ENCODE data around the gene UTY. TPM values are rescaled to one million over a fixed set of nuclear protein-coding genes. Genes with fewer than 3 reads are reported as not detected.

UTY gene
- total RNA-seq, 3 donors from 2014 or later = 53.3 TPM; not detected in 2

- H3K27me3 ChIP-seq = no peaks in the 10 kb centered on the region
- H3K4me3 ChIP-seq = no peak overlapping the region
- DNase-seq (ENCODE audit: low spot score in 2 of 2) = no peak
- no peaks in the 10 kb centered on the region for H3K9me3 ChIP-seq
- no peak overlapping the region for H3K27ac ChIP-seq
- H3K36me3 ChIP-seq = no peaks in the 10 kb centered on the region
- no peaks in the 10 kb centered on the region for H3K4me1 ChIP-seq
- TF ChIP-seq POLR2A (IDR thresholded peaks at IDR 0.05) (no peak), CTCF (IDR thresholded peaks at IDR 0.05) (no peak), POLR2AphosphoS5 (IDR thresholded peaks at IDR 0.05) (no peak)
- intact Hi-C loops (cut with DNase I; ENCODE audit: low total_unique reads) = no loop called here
These were observed 108.7 kb downstream of the UTY start for GRCh38 chrY:13370868-13371800.

GRCh38 chrY:13370245-13370644, 109.6 kb downstream of the UTY start:
- Histone ChIP-seq H3K27me3 (no peaks in the 10 kb centered on the region), H3K36me3 (no peaks in the 10 kb centered on the region), H3K9me3 (no peaks in the 10 kb centered on the region), H3K27ac (no peak overlapping the region), H3K4me3 (no peak overlapping the region), H3K4me1 (no peaks in the 10 kb centered on the region)
- DNase-seq (ENCODE audit: low spot score in 2 of 2) = no peak
- no peak for TF ChIP-seq POLR2AphosphoS5 (IDR thresholded peaks at IDR 0.05)
- TF ChIP-seq CTCF (IDR thresholded peaks at IDR 0.05) = no peak
- TF ChIP-seq POLR2A (IDR thresholded peaks at IDR 0.05) = no peak
- intact Hi-C loops (cut with DNase I; ENCODE audit: low total_unique reads) = no loop called here

- H3K4me1 ChIP-seq = no peaks in the 10 kb centered on the region
- no peak for TF ChIP-seq POLR2AphosphoS5 (IDR thresholded peaks at IDR 0.05)
- no peak for TF ChIP-seq POLR2A (IDR thresholded peaks at IDR 0.05)
- no peak for TF ChIP-seq CTCF (IDR thresholded peaks at IDR 0.05)
- H3K9me3 ChIP-seq = no peaks in the 10 kb centered on the region
- no peak overlapping the region for H3K4me3 ChIP-seq
- intact Hi-C loops (cut with DNase I; ENCODE audit: low total_unique reads) = no loop called here
- no peak overlapping the region for H3K27ac ChIP-seq
- no peaks in the 10 kb centered on the region for H3K36me3 ChIP-seq
- DNase-seq (ENCODE audit: low spot score in 2 of 2) = no peak
- no peaks in the 10 kb centered on the region for H3K27me3 ChIP-seq
These were observed 111.4 kb downstream of the UTY start for GRCh38 chrY:13368513-13368845.

GRCh38 chrY:13363641-13364040, 116.2 kb downstream of the UTY start:
- DNase-seq (ENCODE audit: low spot score in 2 of 2) = no peak
- intact Hi-C loops (cut with DNase I; ENCODE audit: low total_unique reads) = no loop called here
- H3K4me1 ChIP-seq = no peaks in the 10 kb centered on the region
- no peak overlapping the region for H3K4me3 ChIP-seq
- no peaks in the 10 kb centered on the region for H3K36me3 ChIP-seq
- H3K27me3 ChIP-seq = no peaks in the 10 kb centered on the region
- no peak overlapping the region for H3K27ac ChIP-seq
- TF ChIP-seq POLR2A (IDR thresholded peaks at IDR 0.05) = no peak
- no peak for TF ChIP-seq POLR2AphosphoS5 (IDR thresholded peaks at IDR 0.05)
- no peak for TF ChIP-seq CTCF (IDR thresholded peaks at IDR 0.05)
- no peaks in the 10 kb centered on the region for H3K9me3 ChIP-seq

- Histone ChIP-seq H3K36me3 (no peaks in the 10 kb centered on the region), H3K4me1 (no peaks in the 10 kb centered on the region), H3K9me3 (no peaks in the 10 kb centered on the region), H3K4me3 (no peak overlapping the region), H3K27me3 (no peaks in the 10 kb centered on the region), H3K27ac (no peak overlapping the region)
- no peak for DNase-seq (ENCODE audit: low spot score in 2 of 2)
- TF ChIP-seq CTCF (IDR thresholded peaks at IDR 0.05) (no peak), POLR2A (IDR thresholded peaks at IDR 0.05) (no peak), POLR2AphosphoS5 (IDR thresholded peaks at IDR 0.05) (no peak)
- intact Hi-C loops (cut with DNase I; ENCODE audit: low total_unique reads) = no loop called here
These were observed 117.2 kb downstream of the UTY start for GRCh38 chrY:13362662-13363061.

All from breast epithelium (tissue), 4 donors.